ENCODE data around the gene MLXIP.

DNA sequence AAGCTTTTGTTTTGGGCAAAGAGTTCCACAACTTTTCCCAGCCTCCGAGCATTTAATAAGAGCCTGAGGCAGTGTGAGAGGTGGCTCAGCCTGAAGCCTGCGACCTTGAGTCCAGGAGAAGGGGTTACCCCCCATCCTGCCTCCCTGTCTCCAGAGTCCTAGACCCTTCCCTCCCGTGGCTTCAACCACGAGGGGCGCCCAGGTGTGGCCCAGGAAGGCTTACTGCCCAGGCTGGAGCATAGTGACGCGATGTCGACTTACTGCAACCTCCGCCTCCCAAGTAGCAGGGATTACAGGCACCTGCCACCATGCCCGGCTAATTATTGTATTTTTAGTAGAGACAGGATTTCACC lies 105.0 kb downstream of the MLXIP start:
- TF ChIP-seq POLR2A (IDR thresholded peaks at IDR 0.05; ENCODE audit: low read depth, low read length) (no peak), CTCF (conservative IDR thresholded peaks at IDR 0.05; ENCODE audit: low read depth, low read length) (no peak), MAZ (IDR thresholded peaks at IDR 0.05; ENCODE audit: borderline replicate concordance, low read depth, low read length) (no peak), MAFK (IDR thresholded peaks at IDR 0.05; ENCODE audit: low read depth, low read length) (no peak), RAD21 (IDR thresholded peaks at IDR 0.05; ENCODE audit: low read length) (no peak), RFX5 (IDR thresholded peaks at IDR 0.05; ENCODE audit: low read depth, low read length) (no peak)

Measured in IMR-90 (cell line).